Mammary epithelial cell (primary cell): Measurements from ENCODE around the gene DCC.

Experiments used
- EZH2 ChIP-seq: IDR thresholded peaks from 2 replicates; pipeline ENCODE4 v1.6.1; 2012; ENCODE audit warnings: low read length, inconsistent platforms, borderline replicate concordance
- TF ChIP-seq, protein P1 (sequence below), 2 donors: IDR thresholded peaks in 1 of 2; conservative IDR thresholded peaks in 1 of 2; 2 replicates each; pipeline ENCODE4 v1.5.1; 2011 to 2012; ENCODE audit warnings: inconsistent platforms in 2 of 2, low read length in 2 of 2, mild to moderate bottlenecking in 2 of 2, control low read depth in 1 of 2, low read depth in 1 of 2; ENCODE audit not compliant: insufficient read depth in 1 of 2; ENCODE audit errors: extremely low read depth in 1 of 2

DNA sequence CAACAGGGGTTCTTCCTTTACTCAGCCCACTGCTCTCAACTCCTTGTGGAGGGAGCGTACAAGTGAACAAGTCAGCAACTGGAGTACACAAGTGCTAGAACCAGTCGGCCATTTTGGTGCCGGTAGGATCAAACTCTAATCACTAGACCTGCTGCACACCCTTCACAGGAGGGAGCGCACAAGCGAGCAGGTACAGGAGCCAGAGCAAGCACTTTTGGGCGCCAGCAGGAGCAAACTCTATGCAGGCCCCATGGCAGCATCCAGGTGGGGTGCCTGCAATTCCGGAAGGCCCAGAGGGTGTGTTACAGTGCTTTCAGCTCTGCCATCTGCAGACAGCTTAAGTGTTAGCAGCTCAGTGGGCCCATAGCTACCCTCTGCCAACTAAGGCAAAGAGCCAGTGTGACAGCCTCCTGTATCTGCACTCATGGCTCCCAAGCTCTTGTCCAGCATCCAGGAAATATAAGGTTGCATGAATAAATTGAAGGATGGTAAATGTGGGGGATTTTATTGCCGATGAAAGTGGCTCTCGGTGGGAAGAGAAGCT lies 426.1 kb downstream of the DCC start:
- TF ChIP-seq, protein P1, sequence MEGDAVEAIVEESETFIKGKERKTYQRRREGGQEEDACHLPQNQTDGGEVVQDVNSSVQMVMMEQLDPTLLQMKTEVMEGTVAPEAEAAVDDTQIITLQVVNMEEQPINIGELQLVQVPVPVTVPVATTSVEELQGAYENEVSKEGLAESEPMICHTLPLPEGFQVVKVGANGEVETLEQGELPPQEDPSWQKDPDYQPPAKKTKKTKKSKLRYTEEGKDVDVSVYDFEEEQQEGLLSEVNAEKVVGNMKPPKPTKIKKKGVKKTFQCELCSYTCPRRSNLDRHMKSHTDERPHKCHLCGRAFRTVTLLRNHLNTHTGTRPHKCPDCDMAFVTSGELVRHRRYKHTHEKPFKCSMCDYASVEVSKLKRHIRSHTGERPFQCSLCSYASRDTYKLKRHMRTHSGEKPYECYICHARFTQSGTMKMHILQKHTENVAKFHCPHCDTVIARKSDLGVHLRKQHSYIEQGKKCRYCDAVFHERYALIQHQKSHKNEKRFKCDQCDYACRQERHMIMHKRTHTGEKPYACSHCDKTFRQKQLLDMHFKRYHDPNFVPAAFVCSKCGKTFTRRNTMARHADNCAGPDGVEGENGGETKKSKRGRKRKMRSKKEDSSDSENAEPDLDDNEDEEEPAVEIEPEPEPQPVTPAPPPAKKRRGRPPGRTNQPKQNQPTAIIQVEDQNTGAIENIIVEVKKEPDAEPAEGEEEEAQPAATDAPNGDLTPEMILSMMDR (conservative IDR thresholded peaks at IDR 0.05 in 1 of 2, IDR thresholded peaks at IDR 0.05 in 1 of 2; ENCODE audit: extremely low read depth in 1 of 2, insufficient read depth in 1 of 2, low read depth in 1 of 2, low read length in 2 of 2) = no peak
- no peak for TF ChIP-seq EZH2
